Neural cell (in vitro differentiated cells): ENCODE results near the gene SLC35D3. TPM values are rescaled to one million over a fixed set of nuclear protein-coding genes. Genes with fewer than 3 reads are reported as not detected.

Experiments used
- H2AFZ ChIP-seq: fragments of 200-600, 300-800 bp; sonication (generic), shearing (Covaris generic); 2 replicates; pipeline ENCODE4 v1.6.0; 2014; ENCODE audit warnings: low read depth, mild to moderate bottlenecking, antibody characterized with exemption, low read length, moderate library complexity
- H3F3A ChIP-seq: fragments of 200-600 bp; shearing (Covaris generic); 2 replicates; pipeline ENCODE4 v1.6.1; 2016; ENCODE audit warnings: mild to moderate bottlenecking, moderate library complexity, mixed read lengths, antibody characterized with exemption, low read length; ENCODE audit not compliant: insufficient read depth, poor library complexity, severe bottlenecking
- H3K27ac ChIP-seq: fragments of 200-600, 300-800 bp; sonication (generic), shearing (Covaris generic); 2 replicates; pipeline ENCODE4 v1.5.1; 2014; ENCODE audit warnings: mild to moderate bottlenecking, low read length, moderate library complexity
- H3K27me3 ChIP-seq: fragments of 300-800, 200-600 bp; sonication (generic), shearing (Covaris generic); 2 replicates; pipeline ENCODE4 v1.6.0; 2014; ENCODE audit warnings: mild to moderate bottlenecking, low read depth, low read length, moderate library complexity; ENCODE audit not compliant: insufficient read depth
- H3K36me3 ChIP-seq: fragments of 300-800, 200-600 bp; sonication (generic), shearing (Covaris generic); 2 replicates; pipeline ENCODE4 v1.5.1; 2014; ENCODE audit warnings: mild to moderate bottlenecking, antibody characterized with exemption, low read length, moderate library complexity; ENCODE audit not compliant: insufficient read depth
- H3K4me2 ChIP-seq: fragments of 300-800, 200-600 bp; sonication (generic), shearing (Covaris generic); 2 replicates; pipeline ENCODE4 v1.6.0; 2014; ENCODE audit warnings: mild to moderate bottlenecking, low read length
- H3K4me3 ChIP-seq: fragments of 300-800, 200-600 bp; sonication (generic), shearing (Covaris generic); 2 replicates; pipeline ENCODE4 v1.5.1; 2014; ENCODE audit warnings: mild to moderate bottlenecking, low read length, moderate library complexity
- H3K79me2 ChIP-seq: fragments of 200-600 bp; shearing (Covaris generic); replicated peaks from 2 replicates; pipeline ENCODE4 v1.6.0; 2014; ENCODE audit warnings: mild to moderate bottlenecking, low read length, moderate library complexity; ENCODE audit not compliant: insufficient read depth
- H3K9ac ChIP-seq: fragments of 300-800, 200-600 bp; sonication (generic), shearing (Covaris generic); 2 replicates; pipeline ENCODE4 v1.6.1; 2016; ENCODE audit warnings: mild to moderate bottlenecking, low read length, mixed read lengths
- H3K9me2 ChIP-seq: fragments of 200-600 bp; shearing (Covaris generic); 2 replicates; pipeline ENCODE4 v1.6.1; 2016; ENCODE audit warnings: mild to moderate bottlenecking, low read length, mixed read lengths; ENCODE audit not compliant: insufficient read depth
- H3K9me3 ChIP-seq: fragments of 200-600, 300-800 bp; sonication (generic), shearing (Covaris generic); 2 replicates; pipeline ENCODE4 v1.6.1; 2016; ENCODE audit warnings: mild to moderate bottlenecking, mixed run types, low read length, moderate library complexity, mixed read lengths
- H4K20me1 ChIP-seq: fragments of 200-600 bp; shearing (Covaris generic); 2 replicates; pipeline ENCODE4 v1.6.1; 2016; ENCODE audit warnings: mild to moderate bottlenecking, mixed run types; ENCODE audit not compliant: insufficient read depth
- EP300 ChIP-seq: fragments of 450-650 bp; conservative IDR thresholded peaks from 2 replicates; pipeline ENCODE4 v1.6.1; 2014; ENCODE audit warnings: antibody characterized with exemption, mild to moderate bottlenecking, moderate library complexity; ENCODE audit not compliant: poor library complexity, severe bottlenecking
- EZH2 ChIP-seq: fragments of 200-600, 300-800 bp; shearing (Covaris generic), sonication (generic); IDR thresholded peaks from 2 replicates; pipeline ENCODE4 v1.6.1; 2014; ENCODE audit warnings: antibody characterized with exemption, low read length, borderline replicate concordance, mild to moderate bottlenecking; ENCODE audit not compliant: insufficient read depth, poor library complexity, severe bottlenecking
- MXI1 ChIP-seq: fragments of 450-650 bp; conservative IDR thresholded peaks from 2 replicates; pipeline ENCODE4 v1.6.1; 2014; ENCODE audit warnings: antibody characterized with exemption, mild to moderate bottlenecking; ENCODE audit not compliant: poor library complexity, severe bottlenecking
- POLR2AphosphoS5 ChIP-seq: IDR thresholded peaks from 2 replicates; pipeline ENCODE4 v1.6.1; 2012
- RAD21 ChIP-seq: fragments of 450-650 bp; conservative IDR thresholded peaks from 2 replicates; pipeline ENCODE4 v1.6.1; 2014; ENCODE audit warnings: antibody characterized with exemption, mild to moderate bottlenecking, moderate library complexity
- SMC3 ChIP-seq: fragments of 450-650 bp; conservative IDR thresholded peaks from 2 replicates; pipeline ENCODE4 v1.6.1; 2014; ENCODE audit warnings: antibody characterized with exemption, mild to moderate bottlenecking, moderate library complexity; ENCODE audit not compliant: poor library complexity
- TAF1 ChIP-seq: IDR thresholded peaks from 2 replicates; pipeline ENCODE4 v1.6.1; 2012; ENCODE audit warnings: low read depth
- polyA plus RNA-seq: library from polyadenylated mRNA; depleted of rRNA; stranded (reverse); fragments of >200 nt; gene quantifications from 2 replicates; pipeline ENCODE4 v1.2.3, GENCODE V29; 2014
- TF ChIP-seq, protein P1 (sequence below): fragments of 450-650 bp; IDR thresholded peaks from 2 replicates; pipeline ENCODE4 v1.5.1; 2014; ENCODE audit warnings: antibody characterized with exemption, mild to moderate bottlenecking, moderate library complexity; ENCODE audit not compliant: poor library complexity, severe bottlenecking
- TF ChIP-seq, protein P2 (sequence below): IDR thresholded peaks from 2 replicates; pipeline ENCODE4 v1.6.1; 2012; ENCODE audit warnings: borderline replicate concordance

SLC35D3 gene
- polyA plus RNA-seq, 1 donor from 2014 or later: not detected

GRCh38 chr6:136887953-136888352 lies 34.1 kb upstream of the SLC35D3 start:
- Histone ChIP-seq H3K79me2 (no peaks in the 10 kb centered on the region), H2AFZ (no peak overlapping the region), H3K4me2 (no peak overlapping the region), H3K27me3 (no peaks in the 10 kb centered on the region), H3K9me3 (no peaks in the 10 kb centered on the region), H3F3A (no peaks in the 10 kb centered on the region), H3K4me3 (no peak overlapping the region), H3K9me2 (no peaks in the 10 kb centered on the region), H3K27ac (no peak overlapping the region), H3K9ac (no peak overlapping the region), H4K20me1 (no peaks in the 10 kb centered on the region), H3K36me3 (no peaks in the 10 kb centered on the region)
- TF ChIP-seq, protein P1, sequence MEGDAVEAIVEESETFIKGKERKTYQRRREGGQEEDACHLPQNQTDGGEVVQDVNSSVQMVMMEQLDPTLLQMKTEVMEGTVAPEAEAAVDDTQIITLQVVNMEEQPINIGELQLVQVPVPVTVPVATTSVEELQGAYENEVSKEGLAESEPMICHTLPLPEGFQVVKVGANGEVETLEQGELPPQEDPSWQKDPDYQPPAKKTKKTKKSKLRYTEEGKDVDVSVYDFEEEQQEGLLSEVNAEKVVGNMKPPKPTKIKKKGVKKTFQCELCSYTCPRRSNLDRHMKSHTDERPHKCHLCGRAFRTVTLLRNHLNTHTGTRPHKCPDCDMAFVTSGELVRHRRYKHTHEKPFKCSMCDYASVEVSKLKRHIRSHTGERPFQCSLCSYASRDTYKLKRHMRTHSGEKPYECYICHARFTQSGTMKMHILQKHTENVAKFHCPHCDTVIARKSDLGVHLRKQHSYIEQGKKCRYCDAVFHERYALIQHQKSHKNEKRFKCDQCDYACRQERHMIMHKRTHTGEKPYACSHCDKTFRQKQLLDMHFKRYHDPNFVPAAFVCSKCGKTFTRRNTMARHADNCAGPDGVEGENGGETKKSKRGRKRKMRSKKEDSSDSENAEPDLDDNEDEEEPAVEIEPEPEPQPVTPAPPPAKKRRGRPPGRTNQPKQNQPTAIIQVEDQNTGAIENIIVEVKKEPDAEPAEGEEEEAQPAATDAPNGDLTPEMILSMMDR: no peak
- TF ChIP-seq, protein P2, sequence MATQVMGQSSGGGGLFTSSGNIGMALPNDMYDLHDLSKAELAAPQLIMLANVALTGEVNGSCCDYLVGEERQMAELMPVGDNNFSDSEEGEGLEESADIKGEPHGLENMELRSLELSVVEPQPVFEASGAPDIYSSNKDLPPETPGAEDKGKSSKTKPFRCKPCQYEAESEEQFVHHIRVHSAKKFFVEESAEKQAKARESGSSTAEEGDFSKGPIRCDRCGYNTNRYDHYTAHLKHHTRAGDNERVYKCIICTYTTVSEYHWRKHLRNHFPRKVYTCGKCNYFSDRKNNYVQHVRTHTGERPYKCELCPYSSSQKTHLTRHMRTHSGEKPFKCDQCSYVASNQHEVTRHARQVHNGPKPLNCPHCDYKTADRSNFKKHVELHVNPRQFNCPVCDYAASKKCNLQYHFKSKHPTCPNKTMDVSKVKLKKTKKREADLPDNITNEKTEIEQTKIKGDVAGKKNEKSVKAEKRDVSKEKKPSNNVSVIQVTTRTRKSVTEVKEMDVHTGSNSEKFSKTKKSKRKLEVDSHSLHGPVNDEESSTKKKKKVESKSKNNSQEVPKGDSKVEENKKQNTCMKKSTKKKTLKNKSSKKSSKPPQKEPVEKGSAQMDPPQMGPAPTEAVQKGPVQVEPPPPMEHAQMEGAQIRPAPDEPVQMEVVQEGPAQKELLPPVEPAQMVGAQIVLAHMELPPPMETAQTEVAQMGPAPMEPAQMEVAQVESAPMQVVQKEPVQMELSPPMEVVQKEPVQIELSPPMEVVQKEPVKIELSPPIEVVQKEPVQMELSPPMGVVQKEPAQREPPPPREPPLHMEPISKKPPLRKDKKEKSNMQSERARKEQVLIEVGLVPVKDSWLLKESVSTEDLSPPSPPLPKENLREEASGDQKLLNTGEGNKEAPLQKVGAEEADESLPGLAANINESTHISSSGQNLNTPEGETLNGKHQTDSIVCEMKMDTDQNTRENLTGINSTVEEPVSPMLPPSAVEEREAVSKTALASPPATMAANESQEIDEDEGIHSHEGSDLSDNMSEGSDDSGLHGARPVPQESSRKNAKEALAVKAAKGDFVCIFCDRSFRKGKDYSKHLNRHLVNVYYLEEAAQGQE: no peak
- TF ChIP-seq MXI1: no peak
- TF ChIP-seq RAD21: no peak
- no peak for TF ChIP-seq EZH2
- no peak for TF ChIP-seq TAF1
- no peak for TF ChIP-seq POLR2AphosphoS5
- TF ChIP-seq EP300: no peak
- TF ChIP-seq SMC3: no peak

DNA sequence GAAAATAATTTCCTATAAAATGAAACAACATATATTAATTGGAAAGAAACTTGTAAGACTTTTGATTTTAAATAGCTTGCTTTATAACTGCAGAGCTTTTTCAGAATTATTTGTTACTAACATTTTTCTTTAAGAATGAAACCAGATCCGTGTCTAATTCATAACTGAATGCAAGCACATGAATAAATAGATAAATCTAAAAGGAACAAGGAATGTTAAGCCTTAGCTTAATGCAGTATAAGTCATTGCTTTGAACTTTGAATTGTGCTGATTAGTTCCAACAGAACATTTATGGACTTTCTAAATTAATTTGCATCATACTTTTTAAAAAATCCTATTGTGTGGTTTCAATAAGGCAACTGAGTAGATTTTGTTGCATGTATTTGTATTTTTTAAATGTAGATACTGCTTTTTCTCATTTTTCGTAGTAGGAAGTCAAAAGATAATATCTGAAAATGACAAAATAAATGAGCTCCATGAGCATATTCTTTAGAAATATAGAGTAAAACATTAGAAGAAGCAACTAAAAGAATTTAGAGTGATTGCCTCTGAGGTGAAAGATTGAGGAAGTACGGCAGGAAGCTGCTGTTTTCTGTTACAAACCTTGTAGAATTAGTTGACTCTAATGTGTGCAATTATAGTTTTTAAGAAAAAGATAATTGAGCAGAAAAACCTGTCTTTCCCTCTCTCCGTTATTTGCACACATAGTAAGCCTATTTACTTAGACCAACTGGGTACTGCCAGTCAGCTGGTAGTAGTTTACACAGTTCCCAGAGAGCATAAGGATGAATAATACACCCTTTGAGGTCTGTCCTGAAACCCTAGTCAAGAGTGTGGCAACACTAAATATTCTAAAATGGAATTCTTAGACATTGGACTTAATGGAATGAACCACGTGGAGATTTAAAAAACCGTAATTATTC lies 32.6 kb upstream of the SLC35D3 start:
- TF ChIP-seq POLR2AphosphoS5 (no peak), EZH2 (no peak), MXI1 (no peak), TAF1 (no peak), EP300 (no peak), SMC3 (no peak), RAD21 (no peak)
- TF ChIP-seq, protein P2: no peak
- TF ChIP-seq, protein P1: no peak
- Histone ChIP-seq H3K27me3 (no peaks in the 10 kb centered on the region), H3K9me3 (no peaks in the 10 kb centered on the region), H3K79me2 (no peaks in the 10 kb centered on the region), H3K9ac (no peak overlapping the region), H3K36me3 (no peaks in the 10 kb centered on the region), H3K9me2 (no peaks in the 10 kb centered on the region), H3F3A (no peaks in the 10 kb centered on the region), H4K20me1 (no peaks in the 10 kb centered on the region), H3K27ac (no peak overlapping the region), H3K4me3 (no peak overlapping the region), H2AFZ (no peak overlapping the region), H3K4me2 (no peak overlapping the region)
